Suprapubic skin (tissue), 4 donors: ENCODE data around the gene DR1. TPM values are rescaled to one million over a fixed set of nuclear protein-coding genes. Genes with fewer than 3 reads are reported as not detected.

Source experiments
- DNase-seq, 2 donors: peaks; one replicate each; pipeline ENCODE4 v3.0.0-alpha.2; 2019; ENCODE audit warnings: low spot score in 2 of 2
- H3K27ac ChIP-seq: fragments of 200-600 bp; sonication (generic); one replicate; pipeline ENCODE4 v1.5.1; 2019
- H3K27me3 ChIP-seq: fragments of 200-600 bp; sonication (generic); one replicate; pipeline ENCODE4 v1.5.1; 2019
- H3K36me3 ChIP-seq: fragments of 200-600 bp; sonication (generic); one replicate; pipeline ENCODE4 v1.5.1; 2019
- H3K4me1 ChIP-seq: fragments of 200-600 bp; sonication (generic); one replicate; pipeline ENCODE4 v1.5.1; 2019
- H3K4me3 ChIP-seq: fragments of 200-600 bp; sonication (generic); one replicate; pipeline ENCODE4 v1.5.1; 2019; ENCODE audit warnings: mild to moderate bottlenecking
- H3K9me3 ChIP-seq: fragments of 200-600 bp; sonication (generic); one replicate; pipeline ENCODE4 v1.5.1; 2019
- EP300 ChIP-seq: sonication (generic); formaldehyde crosslinking; IDR thresholded peaks from one replicate; pipeline ENCODE4 v1.6.1; 2017; ENCODE audit warnings: antibody characterized with exemption
- POLR2A ChIP-seq, 2 donors: fragments of 450-650 bp; IDR thresholded peaks; one replicate each; pipeline ENCODE4 v1.6.1; 2017; ENCODE audit warnings: antibody characterized with exemption in 2 of 2, mild to moderate bottlenecking in 2 of 2, moderate library complexity in 2 of 2
- POLR2AphosphoS5 ChIP-seq, 3 donors: sonication (generic); formaldehyde crosslinking; IDR thresholded peaks; one replicate each; pipeline ENCODE4 v1.6.1; 2017; ENCODE audit warnings: antibody characterized with exemption in 3 of 3
- WGBS: methylation state at CpG from one replicate; pipeline ENCODE4 v1.1.5; 2018; 5-methylcytosine and 5-hydroxymethylcytosine counted together
- total RNA-seq, 4 donors: library from RNA; depleted of rRNA; stranded (reverse); fragments of >200 nt; gene quantifications; one replicate each; pipeline ENCODE4 v1.1.0, GENCODE V29; 2016
- TF ChIP-seq, protein P1 (sequence below), 2 donors: fragments of 200-600 bp in 1 of 2; fragments of 450-650 bp in 1 of 2; sonication (generic) in 1 of 2; IDR thresholded peaks; one replicate each; pipeline ENCODE4 v1.5.1; 2016 to 2019; ENCODE audit warnings: antibody characterized with exemption in 2 of 2, mild to moderate bottlenecking in 1 of 2, moderate library complexity in 1 of 2

The DR1 gene
- total RNA-seq, 4 donors from 2014 or later = 47.8 to 60.2 (median 55.5) TPM

GRCh38 chr1:93415296-93415695 lies 69.6 kb downstream of the DR1 start:
- peaks cover 7% of the 10 kb centered on the region for H3K4me1 ChIP-seq
- H3K27me3 ChIP-seq = no peaks in the 10 kb centered on the region
- H3K27ac ChIP-seq = no peak overlapping the region
- no peak for DNase-seq
- H3K9me3 ChIP-seq = no peaks in the 10 kb centered on the region
- TF ChIP-seq, protein P1, sequence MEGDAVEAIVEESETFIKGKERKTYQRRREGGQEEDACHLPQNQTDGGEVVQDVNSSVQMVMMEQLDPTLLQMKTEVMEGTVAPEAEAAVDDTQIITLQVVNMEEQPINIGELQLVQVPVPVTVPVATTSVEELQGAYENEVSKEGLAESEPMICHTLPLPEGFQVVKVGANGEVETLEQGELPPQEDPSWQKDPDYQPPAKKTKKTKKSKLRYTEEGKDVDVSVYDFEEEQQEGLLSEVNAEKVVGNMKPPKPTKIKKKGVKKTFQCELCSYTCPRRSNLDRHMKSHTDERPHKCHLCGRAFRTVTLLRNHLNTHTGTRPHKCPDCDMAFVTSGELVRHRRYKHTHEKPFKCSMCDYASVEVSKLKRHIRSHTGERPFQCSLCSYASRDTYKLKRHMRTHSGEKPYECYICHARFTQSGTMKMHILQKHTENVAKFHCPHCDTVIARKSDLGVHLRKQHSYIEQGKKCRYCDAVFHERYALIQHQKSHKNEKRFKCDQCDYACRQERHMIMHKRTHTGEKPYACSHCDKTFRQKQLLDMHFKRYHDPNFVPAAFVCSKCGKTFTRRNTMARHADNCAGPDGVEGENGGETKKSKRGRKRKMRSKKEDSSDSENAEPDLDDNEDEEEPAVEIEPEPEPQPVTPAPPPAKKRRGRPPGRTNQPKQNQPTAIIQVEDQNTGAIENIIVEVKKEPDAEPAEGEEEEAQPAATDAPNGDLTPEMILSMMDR (IDR thresholded peaks at IDR 0.05) = no peak
- TF ChIP-seq POLR2AphosphoS5 (IDR thresholded peaks at IDR 0.05) = no peak
- no peak for TF ChIP-seq POLR2A (IDR thresholded peaks at IDR 0.05)
- no peak for TF ChIP-seq EP300
- WGBS = 89% methylated on average over 3 of the region's 3 CpGs
- H3K4me3 ChIP-seq = no peak overlapping the region
- no peaks in the 10 kb centered on the region for H3K36me3 ChIP-seq

DNA sequence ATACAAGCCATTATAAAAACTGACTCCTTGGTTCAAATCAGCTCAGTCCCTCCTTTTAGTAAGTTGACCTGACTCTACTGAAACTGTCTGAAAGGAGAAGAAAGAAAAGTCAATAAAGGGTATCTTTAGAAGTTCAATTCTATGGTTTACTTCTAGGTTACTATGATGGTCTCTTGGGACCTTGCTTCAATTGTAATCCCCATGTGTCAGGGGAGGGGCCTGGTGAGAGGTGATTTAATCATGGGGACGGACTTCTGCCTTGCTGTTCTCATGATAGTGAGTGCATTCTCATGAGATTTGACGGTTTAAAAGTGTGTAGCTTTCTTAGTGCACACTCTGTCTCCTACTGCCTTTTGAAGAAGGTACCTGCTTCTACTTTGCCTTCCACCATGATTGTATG lies 70.5 kb downstream of the DR1 start:
- Histone ChIP-seq H3K9me3 (no peaks in the 10 kb centered on the region), H3K27ac (no peak overlapping the region), H3K4me1 (peaks cover 7% of the 10 kb centered on the region), H3K36me3 (no peaks in the 10 kb centered on the region), H3K27me3 (no peaks in the 10 kb centered on the region), H3K4me3 (no peak overlapping the region)
- TF ChIP-seq POLR2A (IDR thresholded peaks at IDR 0.05) (no peak), POLR2AphosphoS5 (IDR thresholded peaks at IDR 0.05) (no peak), EP300 (no peak)
- TF ChIP-seq, protein P1 (IDR thresholded peaks at IDR 0.05) = no peak
- WGBS = 95% methylated on average over 2 of the region's 2 CpGs
- DNase-seq = no peak

Other genes starting within 250 kb of the DR1 start
- 10 to 100 TPM; 37.7 to 62.3 (median 40.2) TPM for gene TMED5, start 165.5 kb upstream of the DR1 start, total RNA-seq
- gene CCDC18, start 165.2 kb upstream of the DR1 start, total RNA-seq = 10 to 100 TPM in 1 of 4 donors, 1 to 10 TPM in 3; 2.7 to 15.9 (median 4.0) TPM
- gene FNBP1L, start 102.2 kb downstream of the DR1 start, total RNA-seq = 10 to 100 TPM; 18.6 to 60.8 (median 25.2) TPM